ENCODE data around the gene CLPX.
A peak's percentile ranks its signal among the peaks of the same experiment; 100 is the strongest.
"Not testable (repeated sequence)": the region's sequence is repeated elsewhere in the genome, so short reads cannot be mapped to it uniquely, and the experiment has no call there.

CLPX gene

GRCh38 chr15:65172531-65172930, 12.6 kb downstream of the CLPX start:
- DNase-seq (ENCODE audit: low read depth in 2 of 2): no peak

- DNase-seq (ENCODE audit: low read depth in 2 of 2): no peak
Observed at GRCh38 chr15:65171428-65171827, 13.7 kb downstream of the CLPX start.

GRCh38 chr15:65165875-65166274, 19.3 kb downstream of the CLPX start:
- DNase-seq (ENCODE audit: low read depth in 2 of 2): no peak

- DNase-seq (ENCODE audit: low read depth in 2 of 2): no peak
Observed at GRCh38 chr15:65164139-65164538, 21.0 kb downstream of the CLPX start.

- no peak for DNase-seq (ENCODE audit: low read depth in 2 of 2)
Observed at GRCh38 chr15:65163041-65163440, 22.1 kb downstream of the CLPX start.

GRCh38 chr15:65156692-65157091, 28.4 kb downstream of the CLPX start:
- no peak for DNase-seq (ENCODE audit: low read depth in 2 of 2)

DNA sequence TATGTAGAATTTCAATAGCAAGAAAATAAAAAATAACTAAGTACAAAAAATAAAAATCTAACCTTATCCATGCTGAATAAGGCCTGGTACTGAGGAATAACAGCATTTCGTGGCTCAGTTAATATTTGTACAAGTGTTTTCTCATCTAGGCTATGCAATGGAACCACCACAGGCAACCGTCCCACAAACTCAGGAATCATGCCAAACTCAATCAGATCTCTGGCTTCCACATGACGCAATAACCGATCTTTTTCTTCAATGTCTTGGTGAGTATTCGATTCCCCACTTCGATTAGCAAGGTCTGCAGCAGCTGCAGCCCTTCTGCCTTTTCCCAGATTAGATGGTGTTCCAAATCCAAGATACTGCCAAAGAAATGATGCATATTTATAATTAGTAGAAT, 30.4 kb downstream of the CLPX start:
- no peak for DNase-seq (ENCODE audit: low read depth in 2 of 2)

DNA sequence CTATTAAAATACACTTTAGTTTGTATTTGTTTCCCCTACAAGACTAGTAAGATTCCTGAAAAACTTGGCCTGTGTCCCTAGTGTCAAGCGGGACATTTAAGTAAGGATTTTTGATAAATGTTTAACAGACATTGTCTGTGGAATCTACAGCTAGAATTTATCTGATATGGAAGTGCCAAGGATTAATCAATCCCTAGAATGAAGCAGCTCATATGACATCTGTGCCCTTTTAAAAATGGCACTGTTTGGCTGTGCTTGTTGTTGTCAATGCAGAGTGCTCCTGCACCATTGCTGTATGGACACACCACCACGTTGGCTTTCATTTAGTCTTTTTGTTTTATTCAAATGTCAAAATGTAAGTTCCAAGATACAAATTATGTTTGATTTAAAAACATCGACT, 37.2 kb downstream of the CLPX start:
- no peak for DNase-seq (ENCODE audit: low read depth in 2 of 2)

- no peak for DNase-seq (ENCODE audit: low read depth in 2 of 2)
Observed at GRCh38 chr15:65146438-65146837, 38.7 kb downstream of the CLPX start.

GRCh38 chr15:65138631-65139030, 46.5 kb downstream of the CLPX start:
- not testable (repeated sequence) for DNase-seq (ENCODE audit: low read depth in 2 of 2)

GRCh38 chr15:65137893-65138292, 47.2 kb downstream of the CLPX start:
- DNase-seq (ENCODE audit: low read depth in 2 of 2): not testable (repeated sequence)

GRCh38 chr15:65137089-65137488, 48.1 kb downstream of the CLPX start:
- DNase-seq (ENCODE audit: low read depth in 2 of 2): not testable (repeated sequence)

DNA sequence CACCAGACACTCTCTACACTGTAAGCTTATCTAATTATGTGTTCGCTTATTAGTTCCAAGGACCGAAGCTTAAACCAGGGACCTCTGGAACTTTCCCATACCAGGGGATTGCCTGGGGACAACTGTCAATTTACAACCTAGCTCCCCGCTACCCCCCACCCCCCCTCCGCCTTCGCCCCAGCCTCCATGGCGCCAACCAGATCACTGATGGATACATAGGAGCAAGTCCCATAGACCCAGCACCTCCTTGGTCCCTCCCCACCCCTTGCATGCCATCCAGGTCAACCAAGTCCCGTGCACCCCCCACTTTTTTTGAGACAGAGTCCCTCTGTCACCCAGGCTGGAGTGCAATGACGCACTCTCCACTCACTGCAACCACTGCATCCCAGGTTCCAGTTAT, 50.6 kb downstream of the CLPX start:
- no peak for DNase-seq (ENCODE audit: low read depth in 2 of 2)

DNA sequence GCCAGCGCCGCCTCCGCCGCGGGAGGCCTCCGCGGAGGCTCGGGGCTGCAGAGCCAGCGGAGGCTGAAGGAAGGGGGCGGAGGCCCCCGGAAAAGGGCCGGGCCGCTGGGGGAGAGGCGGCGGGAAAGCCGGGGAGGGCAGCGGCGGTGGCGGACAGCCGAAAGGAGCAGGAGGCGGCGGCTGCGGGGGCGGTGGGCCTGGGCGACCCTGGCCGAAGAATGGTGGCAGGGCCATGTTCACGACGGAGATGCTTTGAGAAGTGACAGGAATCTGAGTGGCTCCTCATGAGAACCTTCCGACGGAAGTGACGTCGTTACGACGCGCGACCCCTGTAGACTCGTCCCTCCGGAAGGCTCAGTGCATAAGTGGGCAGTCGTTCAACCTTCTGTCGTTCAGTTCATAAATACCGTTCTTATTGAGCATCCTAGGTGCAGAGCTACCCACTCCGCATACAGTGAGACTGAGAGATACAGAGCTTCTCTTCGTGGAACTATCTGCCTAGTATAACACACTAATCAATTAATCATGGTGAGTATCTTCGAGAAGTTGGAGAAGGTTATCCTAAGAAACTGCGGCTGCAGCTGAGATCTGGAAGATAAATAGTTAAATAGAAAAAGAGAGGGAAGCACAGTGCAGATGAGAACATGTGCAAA, 51.5 kb downstream of the CLPX start, which contains the start of gene PDCD7:
Gene PDCD7 (minus strand): TSS at position 261 of the 653 bp plus-strand sequence. CDS start 27 bp downstream, at position 234.
- peak; percentile 73 to 75 for DNase-seq (ENCODE audit: low read depth in 2 of 2)

GRCh38 chr15:65132878-65133547, 52.1 kb downstream of the CLPX start:
- no peak for DNase-seq (ENCODE audit: low read depth in 2 of 2)

DNA sequence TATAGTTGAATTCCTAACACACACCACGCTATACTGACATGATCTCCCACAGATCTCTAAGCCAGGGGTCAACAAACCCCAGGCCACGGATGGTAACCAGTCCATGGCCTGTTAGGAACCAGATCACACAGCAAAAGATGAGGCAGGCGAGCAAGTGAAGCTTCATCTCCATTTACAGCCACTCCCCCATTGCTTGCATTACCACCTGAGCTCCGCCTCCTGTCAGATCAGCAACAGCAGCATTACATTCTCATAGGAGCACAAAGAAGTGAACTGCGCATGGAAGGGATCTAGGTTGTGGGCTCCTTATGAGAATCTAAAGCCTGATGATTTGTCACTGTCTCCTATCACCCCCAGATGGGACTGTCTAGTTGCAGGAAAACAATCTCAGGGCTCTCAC, 54.2 kb downstream of the CLPX start:
- DNase-seq (ENCODE audit: low read depth in 2 of 2): no peak

DNA sequence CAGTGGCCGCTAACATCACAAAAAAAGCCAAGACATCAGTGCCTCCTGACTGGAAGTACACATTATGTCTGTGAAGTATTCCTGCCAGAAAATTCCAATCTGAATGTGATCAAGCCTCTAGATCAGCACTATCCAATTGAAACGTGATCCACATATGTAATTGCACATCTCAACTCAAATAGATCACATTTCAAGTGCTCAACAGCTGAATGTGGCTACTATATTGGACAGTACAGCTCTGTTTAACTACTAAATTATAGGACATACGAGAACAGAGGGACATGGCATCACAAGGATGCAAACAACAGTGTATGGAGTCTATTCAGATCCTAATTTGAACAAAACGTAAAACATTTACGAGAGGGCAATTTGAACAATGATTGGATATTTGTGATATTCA, 69.6 kb downstream of the CLPX start:
- no peak for DNase-seq (ENCODE audit: low read depth in 2 of 2)

DNA sequence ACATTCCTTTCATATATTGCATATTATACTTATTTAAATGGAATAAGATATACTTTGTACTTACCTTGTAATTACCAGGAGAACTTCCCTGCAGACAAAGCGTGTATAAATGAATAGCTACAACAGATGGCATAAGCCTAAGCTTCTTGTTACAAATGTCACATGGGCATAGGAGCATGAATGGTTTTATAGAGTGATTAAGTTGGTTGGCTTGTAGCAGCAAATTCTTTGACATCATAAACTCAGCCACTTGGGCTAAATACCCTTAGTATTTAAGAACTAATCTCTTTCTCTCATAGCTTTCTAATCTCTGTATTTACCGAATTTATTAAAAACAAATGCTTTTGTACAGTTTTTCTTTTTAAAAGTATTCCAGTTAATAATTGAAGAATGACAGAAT, 70.1 kb downstream of the CLPX start, which contains the start of gene UBAP1L:
Gene UBAP1L (minus strand): TSS at position 115 of the 400 bp plus-strand sequence. CDS start 8,985 bp downstream, outside the sequence.
- DNase-seq (ENCODE audit: low read depth in 2 of 2): no peak

DNA sequence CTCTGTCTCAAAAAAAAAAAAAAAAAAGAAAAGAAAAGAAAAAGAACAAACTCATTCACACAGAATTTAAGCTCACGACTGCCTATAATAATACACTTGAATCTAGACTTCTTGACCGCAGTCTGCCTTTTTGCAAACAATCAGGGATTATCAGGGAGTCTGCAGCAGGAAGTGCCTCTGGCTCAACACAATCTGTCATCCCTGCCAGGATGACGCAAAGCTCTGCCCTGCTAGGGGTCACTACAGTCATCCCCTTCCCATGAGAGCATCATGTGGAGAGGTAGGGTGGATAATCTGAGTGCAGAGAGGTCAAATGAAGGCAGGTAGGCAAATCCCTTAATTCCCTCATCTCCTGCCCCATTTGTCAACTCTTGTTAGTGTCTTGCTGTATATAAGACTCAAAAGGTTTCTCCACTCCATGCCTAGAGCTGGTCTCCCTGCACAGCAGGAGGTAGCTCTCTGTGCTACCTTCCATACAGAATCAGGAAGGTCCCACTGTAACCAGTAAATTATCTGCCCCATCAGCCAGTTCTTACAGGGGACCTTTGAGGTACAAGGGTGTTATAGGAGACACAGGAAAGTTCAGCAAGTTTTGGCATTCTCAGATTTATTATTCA, 74.4 kb downstream of the CLPX start:
- DNase-seq (ENCODE audit: low read depth in 2 of 2): no peak

DNA sequence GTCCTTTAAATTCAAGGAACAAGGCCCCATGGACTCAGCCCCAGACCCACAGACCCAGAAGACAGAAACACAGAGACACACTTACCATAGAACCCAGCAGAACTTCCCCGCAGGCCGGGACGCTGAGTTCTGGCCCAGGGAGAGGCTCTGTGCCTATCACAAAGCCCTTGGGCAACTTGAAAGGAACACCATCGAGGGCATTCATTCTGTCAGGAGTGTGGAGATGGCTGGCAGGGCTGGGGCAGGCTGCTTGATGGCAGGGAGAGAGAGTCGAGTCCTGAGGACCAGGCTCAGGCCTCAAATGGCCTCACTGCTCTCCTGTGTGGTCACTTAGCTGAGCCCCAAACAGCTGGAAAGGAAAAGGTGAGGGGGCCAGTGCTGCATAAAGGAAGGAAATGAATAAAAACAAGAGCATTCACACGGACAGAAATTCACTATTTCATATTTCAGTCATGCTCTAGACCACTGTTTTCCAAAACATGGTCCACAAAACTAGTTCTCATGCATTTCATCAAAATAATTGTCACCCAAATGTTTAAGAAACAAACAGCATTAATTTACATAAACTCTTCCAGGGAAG, 79.0 kb downstream of the CLPX start:
- no peak for DNase-seq (ENCODE audit: low read depth in 2 of 2)

GRCh38 chr15:65105038-65105437, 80.1 kb downstream of the CLPX start:
- no peak for DNase-seq (ENCODE audit: low read depth in 2 of 2)

DNA sequence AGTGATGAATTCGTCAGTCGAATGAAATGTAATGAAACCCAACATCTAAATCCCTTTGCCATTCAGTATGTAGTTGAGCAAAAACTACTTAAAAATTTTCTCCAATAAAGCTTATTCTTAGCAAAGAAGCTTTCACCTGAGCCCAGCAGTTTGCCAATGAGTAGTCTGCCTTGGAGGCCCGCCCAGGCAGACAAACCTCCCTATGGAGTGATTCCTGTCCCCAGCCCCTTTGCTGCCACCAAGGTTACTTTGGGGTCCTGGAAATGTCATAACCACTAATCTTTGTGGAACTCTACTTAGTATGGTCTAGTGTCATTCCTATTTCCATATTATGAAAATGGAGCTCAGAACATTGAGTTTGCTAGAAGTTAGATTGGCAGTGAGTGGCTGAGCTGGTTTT, 82.2 kb downstream of the CLPX start:
- no peak for DNase-seq (ENCODE audit: low read depth in 2 of 2)
